ENCODE data around the gene SLC2A2.

The SLC2A2 gene

GRCh38 chr3:171054921-171055320 is 28.4 kb upstream of the SLC2A2 start:
- DNase-seq (ENCODE audit: low read depth), result no peak
- no peak overlapping the region for H3K4me3 ChIP-seq (ENCODE audit: low read depth, low read length)
- no peak for TF ChIP-seq CTCF (IDR thresholded peaks at IDR 0.05; ENCODE audit: insufficient read depth, low read depth, low read length, missing control alignments)

DNA sequence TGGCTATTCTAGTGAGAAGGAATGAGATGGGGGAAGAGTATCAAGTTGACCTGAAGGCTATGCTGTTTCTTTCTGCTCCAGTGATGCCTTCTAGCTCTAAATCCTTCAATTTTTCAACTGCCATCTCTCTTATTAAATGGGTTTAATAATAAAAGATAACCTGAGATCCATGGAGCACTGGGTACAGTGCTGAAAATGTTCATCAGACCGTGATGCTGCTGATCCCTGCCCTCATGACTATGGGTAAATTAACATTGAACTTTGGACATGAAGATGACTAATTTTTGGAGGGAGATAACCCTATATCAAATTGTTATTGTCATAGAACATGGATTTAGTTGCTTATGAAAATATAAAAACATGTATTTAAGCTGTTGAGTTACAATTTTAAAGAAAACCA is 27.7 kb upstream of the SLC2A2 start:
- no peak for TF ChIP-seq CTCF (IDR thresholded peaks at IDR 0.05; ENCODE audit: insufficient read depth, low read depth, low read length, missing control alignments)
- H3K4me3 ChIP-seq (ENCODE audit: low read depth, low read length), result no peak overlapping the region
- no peak for DNase-seq (ENCODE audit: low read depth)

- H3K4me3 ChIP-seq (ENCODE audit: low read depth, low read length), result no peak overlapping the region
- peak; percentile 64 for TF ChIP-seq CTCF (IDR thresholded peaks at IDR 0.05; ENCODE audit: insufficient read depth, low read depth, low read length, missing control alignments)
- peak; percentile 69 for DNase-seq (ENCODE audit: low read depth)
Observed at GRCh38 chr3:171049861-171050444, 23.4 kb upstream of the SLC2A2 start.

GRCh38 chr3:171046760-171047159 is 20.2 kb upstream of the SLC2A2 start:
- no peak for TF ChIP-seq CTCF (IDR thresholded peaks at IDR 0.05; ENCODE audit: insufficient read depth, low read depth, low read length, missing control alignments)

GRCh38 chr3:171044835-171045793 is 18.6 kb upstream of the SLC2A2 start:
- DNase-seq (ENCODE audit: low read depth), result no peak
- no peak for TF ChIP-seq CTCF (IDR thresholded peaks at IDR 0.05; ENCODE audit: insufficient read depth, low read depth, low read length, missing control alignments)
- H3K4me3 ChIP-seq (ENCODE audit: low read depth, low read length), result no peak overlapping the region

More at GRCh38 chr3:171046760-171047159, 20.2 kb upstream of the SLC2A2 start:
- DNase-seq (ENCODE audit: low read depth), result no peak
- H3K4me3 ChIP-seq (ENCODE audit: low read depth, low read length), result no peak overlapping the region

DNA sequence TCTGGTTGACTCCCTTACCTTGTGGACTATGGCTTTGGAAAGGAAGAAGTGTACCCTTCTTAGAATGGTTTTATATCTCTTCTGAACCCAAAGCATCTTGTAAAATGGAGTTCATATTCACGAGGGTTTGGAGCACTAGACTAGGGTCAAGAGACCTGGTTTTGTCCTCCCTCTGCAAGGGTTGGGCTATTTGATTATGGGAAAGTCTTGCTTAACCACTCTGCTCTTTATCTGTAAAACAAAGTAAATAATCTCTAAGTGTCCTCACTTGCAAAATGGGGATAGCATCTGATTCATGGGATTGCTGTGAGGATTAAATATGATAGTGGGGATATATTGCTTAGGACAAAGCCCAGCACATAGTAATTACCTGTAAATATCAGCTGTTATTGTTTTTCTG is 17.9 kb upstream of the SLC2A2 start:
- no peak for TF ChIP-seq CTCF (IDR thresholded peaks at IDR 0.05; ENCODE audit: insufficient read depth, low read depth, low read length, missing control alignments)
- no peak overlapping the region for H3K4me3 ChIP-seq (ENCODE audit: low read depth, low read length)
- no peak for DNase-seq (ENCODE audit: low read depth)
